ENCODE data around the gene TNFRSF13B.
A peak's percentile ranks its signal among the peaks of the same experiment; 100 is the strongest.
"Not testable (repeated sequence)": the region's sequence is repeated elsewhere in the genome, so short reads cannot be mapped to it uniquely, and the experiment has no call there.

Gene TNFRSF13B

GRCh38 chr17:16997514-16998429, 25.9 kb upstream of the TNFRSF13B start:
- DNase-seq (ENCODE audit: low spot score in 2 of 2): no peak

GRCh38 chr17:16996726-16997125, 24.8 kb upstream of the TNFRSF13B start:
- H3K9me3 ChIP-seq; H3K4me3 ChIP-seq; DNase-seq (ENCODE audit: low spot score in 2 of 2); H3K4me1 ChIP-seq; H3K36me3 ChIP-seq (replicated peaks); H3K27me3 ChIP-seq (ENCODE audit: low read depth); in situ Hi-C loops (cut with MboI; ENCODE audit: low sequenced_read_pairs): not testable (repeated sequence)

More at GRCh38 chr17:16997514-16998429, 25.9 kb upstream of the TNFRSF13B start:
- no peaks in the 10 kb centered on the region for H3K9me3 ChIP-seq
- no peaks in the 10 kb centered on the region for H3K4me1 ChIP-seq
- H3K36me3 ChIP-seq (replicated peaks): no peaks in the 10 kb centered on the region
- in situ Hi-C loops (cut with MboI; ENCODE audit: low sequenced_read_pairs): no loop called here
- no peak overlapping the region for H3K4me3 ChIP-seq
- peaks cover 2% of the 10 kb centered on the region; the same call in 1 of the 2 replicates for H3K27me3 ChIP-seq (ENCODE audit: low read depth)

- Histone ChIP-seq H3K4me1 (no peaks in the 10 kb centered on the region), H3K9me3 (no peaks in the 10 kb centered on the region), H3K4me3 (no peak overlapping the region), H3K27me3 (ENCODE audit: low read depth) (peaks cover 2% of the 10 kb centered on the region; the same call in 1 of the 2 replicates), H3K36me3 (replicated peaks) (no peaks in the 10 kb centered on the region)
- DNase-seq (ENCODE audit: low spot score in 2 of 2): no peak
- in situ Hi-C loops (cut with MboI; ENCODE audit: low sequenced_read_pairs): no loop called here
These were observed 24.0 kb upstream of the TNFRSF13B start for GRCh38 chr17:16995930-16996329.

- H3K4me1 ChIP-seq: no peaks in the 10 kb centered on the region
- no peak overlapping the region for H3K4me3 ChIP-seq
- no peak for DNase-seq (ENCODE audit: low spot score in 2 of 2)
- in situ Hi-C loops (cut with MboI; ENCODE audit: low sequenced_read_pairs): no loop called here
- H3K27me3 ChIP-seq (ENCODE audit: low read depth): peaks cover 2% of the 10 kb centered on the region; the same call in 1 of the 2 replicates
- no peaks in the 10 kb centered on the region for H3K36me3 ChIP-seq (replicated peaks)
- no peaks in the 10 kb centered on the region for H3K9me3 ChIP-seq
These were observed 22.7 kb upstream of the TNFRSF13B start for GRCh38 chr17:16994631-16995030.

- H3K4me3 ChIP-seq: no peak overlapping the region
- no peaks in the 10 kb centered on the region for H3K4me1 ChIP-seq
- peaks cover 2% of the 10 kb centered on the region; the same call in 1 of the 2 replicates for H3K27me3 ChIP-seq (ENCODE audit: low read depth)
- H3K36me3 ChIP-seq (replicated peaks): no peaks in the 10 kb centered on the region
- in situ Hi-C loops (cut with MboI; ENCODE audit: low sequenced_read_pairs): no loop called here
- peak; percentile 53 to 89 for DNase-seq (ENCODE audit: low spot score in 2 of 2)
- H3K9me3 ChIP-seq: no peaks in the 10 kb centered on the region
These were observed 19.6 kb upstream of the TNFRSF13B start for GRCh38 chr17:16991349-16992009.

GRCh38 chr17:16989953-16990860, 18.3 kb upstream of the TNFRSF13B start:
- Histone ChIP-seq H3K27me3 (ENCODE audit: low read depth) (peaks cover 2% of the 10 kb centered on the region; the same call in 1 of the 2 replicates), H3K36me3 (replicated peaks) (no peaks in the 10 kb centered on the region), H3K4me1 (no peaks in the 10 kb centered on the region), H3K4me3 (no peak overlapping the region), H3K9me3 (no peaks in the 10 kb centered on the region)
- DNase-seq (ENCODE audit: low spot score in 2 of 2): no peak
- in situ Hi-C loops (cut with MboI; ENCODE audit: low sequenced_read_pairs): no loop called here

GRCh38 chr17:16989230-16989952, 17.5 kb upstream of the TNFRSF13B start:
- peaks cover 2% of the 10 kb centered on the region; the same call in 1 of the 2 replicates for H3K27me3 ChIP-seq (ENCODE audit: low read depth)
- in situ Hi-C loops (cut with MboI; ENCODE audit: low sequenced_read_pairs): no loop called here
- no peak overlapping the region for H3K4me3 ChIP-seq
- no peak for DNase-seq (ENCODE audit: low spot score in 2 of 2)
- no peaks in the 10 kb centered on the region for H3K36me3 ChIP-seq (replicated peaks)
- H3K4me1 ChIP-seq: no peaks in the 10 kb centered on the region
- no peaks in the 10 kb centered on the region for H3K9me3 ChIP-seq

GRCh38 chr17:16988749-16989229, 16.9 kb upstream of the TNFRSF13B start:
- Histone ChIP-seq H3K4me3 (no peak overlapping the region), H3K4me1 (no peaks in the 10 kb centered on the region)

GRCh38 chr17:16987830-16988601, 16.1 kb upstream of the TNFRSF13B start:
- no peak for DNase-seq (ENCODE audit: low spot score in 2 of 2)
- H3K36me3 ChIP-seq (replicated peaks): no peaks in the 10 kb centered on the region
- H3K4me3 ChIP-seq: no peak overlapping the region
- in situ Hi-C loops (cut with MboI; ENCODE audit: low sequenced_read_pairs): no loop called here
- H3K27me3 ChIP-seq (ENCODE audit: low read depth): no peaks in the 10 kb centered on the region
- H3K9me3 ChIP-seq: no peaks in the 10 kb centered on the region
- no peaks in the 10 kb centered on the region for H3K4me1 ChIP-seq

More at GRCh38 chr17:16988749-16989229, 16.9 kb upstream of the TNFRSF13B start:
- no peaks in the 10 kb centered on the region for H3K9me3 ChIP-seq
- in situ Hi-C loops (cut with MboI; ENCODE audit: low sequenced_read_pairs): no loop called here
- peaks cover 1% of the 10 kb centered on the region; the same call in 1 of the 2 replicates for H3K27me3 ChIP-seq (ENCODE audit: low read depth)
- H3K36me3 ChIP-seq (replicated peaks): no peaks in the 10 kb centered on the region
- no peak for DNase-seq (ENCODE audit: low spot score in 2 of 2)

- Histone ChIP-seq H3K9me3 (no peaks in the 10 kb centered on the region), H3K4me3 (no peak overlapping the region), H3K36me3 (replicated peaks) (no peaks in the 10 kb centered on the region), H3K27me3 (ENCODE audit: low read depth) (no peaks in the 10 kb centered on the region), H3K4me1 (no peaks in the 10 kb centered on the region)
- no peak for DNase-seq (ENCODE audit: low spot score in 2 of 2)
- in situ Hi-C loops (cut with MboI; ENCODE audit: low sequenced_read_pairs): no loop called here
These were observed 15.3 kb upstream of the TNFRSF13B start for GRCh38 chr17:16987066-16987829.

- no peaks in the 10 kb centered on the region for H3K4me1 ChIP-seq
- H3K4me3 ChIP-seq: no peak overlapping the region
- DNase-seq (ENCODE audit: low spot score in 2 of 2): no peak
- H3K9me3 ChIP-seq: no peaks in the 10 kb centered on the region
- in situ Hi-C loops (cut with MboI; ENCODE audit: low sequenced_read_pairs): no loop called here
- H3K36me3 ChIP-seq (replicated peaks): no peaks in the 10 kb centered on the region
- H3K27me3 ChIP-seq (ENCODE audit: low read depth): no peaks in the 10 kb centered on the region; the same call in 1 of the 2 replicates
These were observed 14.5 kb upstream of the TNFRSF13B start for GRCh38 chr17:16986391-16986790.

- DNase-seq (ENCODE audit: low spot score in 2 of 2): no peak
- H3K4me3 ChIP-seq: no peak overlapping the region
- H3K27me3 ChIP-seq (ENCODE audit: low read depth): peaks cover 13% of the 10 kb centered on the region
- in situ Hi-C loops (cut with MboI; ENCODE audit: low sequenced_read_pairs): no loop called here
- no peaks in the 10 kb centered on the region for H3K4me1 ChIP-seq
- H3K9me3 ChIP-seq: no peaks in the 10 kb centered on the region
- H3K36me3 ChIP-seq (replicated peaks): no peaks in the 10 kb centered on the region
These were observed 10.0 kb upstream of the TNFRSF13B start for GRCh38 chr17:16981928-16982327.

Data from HAP-1 (cell line).